GM12865 (cell line): ENCODE results near the gene TMEM35B.
"Not testable (repeated sequence)": the region's sequence is repeated elsewhere in the genome, so short reads cannot be mapped to it uniquely, and the experiment has no call there.

Source experiments
- DNase-seq: peaks from one replicate; pipeline ENCODE4 v3.0.0; 2010; ENCODE audit warnings: low read depth
- H3K4me3 ChIP-seq: 2 replicates; pipeline ENCODE4 v1.5.1; 2011; ENCODE audit warnings: mild to moderate bottlenecking, low read depth, low read length, control low read depth
- CTCF ChIP-seq: IDR thresholded peaks from 2 replicates; pipeline ENCODE4 v1.5.1; 2011; ENCODE audit warnings: low read length, control low read depth, low read depth, inconsistent platforms; ENCODE audit not compliant: insufficient read depth; ENCODE audit errors: missing control alignments

The TMEM35B gene

GRCh38 chr1:34987018-34987417 is 1.9 kb upstream of the TMEM35B start:
- H3K4me3 ChIP-seq: no peak overlapping the region
- no peak for TF ChIP-seq CTCF
- DNase-seq: no peak

- DNase-seq: not testable (repeated sequence)
- H3K4me3 ChIP-seq: peak overlapping the region; percentile 75
Measured at GRCh38 chr1:34985609-34985904, 410 bp upstream of the TMEM35B start.

GRCh38 chr1:34984435-34984792 is 733 bp downstream of the TMEM35B start:
- no peak for TF ChIP-seq CTCF
- peak overlapping the region; percentile 75 for H3K4me3 ChIP-seq
- peak; percentile 18 for DNase-seq

GRCh38 chr1:34983700-34984355 is 1.3 kb downstream of the TMEM35B start:
- TF ChIP-seq CTCF: no peak
- no peak for DNase-seq
- H3K4me3 ChIP-seq: peak overlapping the region; percentile 75

GRCh38 chr1:34982820-34983376 is 2.2 kb downstream of the TMEM35B start:
- no peak overlapping the region for H3K4me3 ChIP-seq
- TF ChIP-seq CTCF: no peak
- peak; percentile 63 for DNase-seq

GRCh38 chr1:34980715-34981114 is 4.4 kb downstream of the TMEM35B start:
- no peak overlapping the region for H3K4me3 ChIP-seq
- no peak for TF ChIP-seq CTCF
- peak; percentile 20 for DNase-seq

GRCh38 chr1:34978921-34979320 is 6.2 kb downstream of the TMEM35B start:
- no peak for DNase-seq
- no peak overlapping the region for H3K4me3 ChIP-seq
- no peak for TF ChIP-seq CTCF
